Stimulated activated CD4-positive, alpha-beta T cell treated with anti-CD3 and anti-CD28 coated beads, TNF-alpha, amount 100 ng/mL, for 48 hours (primary cell): ENCODE measurements around the gene DHX35.
"Not testable (repeated sequence)": the region's sequence is repeated elsewhere in the genome, so short reads cannot be mapped to it uniquely, and the experiment has no call there.

Experiments
- DNase-seq, 3 donors: peaks; one replicate each; pipeline ENCODE4 v3.0.0-alpha.2; 2020; ENCODE audit warnings: low read depth in 3 of 3

DHX35 gene

DNA sequence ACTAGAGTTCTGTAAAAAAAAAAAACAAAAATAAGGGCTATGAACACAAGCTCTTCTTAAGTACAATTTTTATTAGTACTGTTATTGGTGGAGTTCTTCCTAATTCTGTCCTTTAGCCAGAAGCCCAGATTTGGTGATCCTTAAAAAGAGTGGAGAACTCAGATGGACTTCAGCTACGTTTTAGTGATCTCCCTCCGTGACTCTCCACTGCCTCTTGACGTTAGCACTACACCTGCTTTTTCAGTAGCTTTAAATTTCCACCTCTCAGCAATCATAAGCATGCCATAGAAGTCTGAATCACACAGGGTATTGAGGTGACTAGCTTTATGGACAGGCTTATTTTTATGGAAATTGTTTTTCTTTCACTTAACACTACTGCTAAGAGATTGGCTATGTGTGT is 17.7 kb downstream of the DHX35 start:
- no peak for DNase-seq

DNA sequence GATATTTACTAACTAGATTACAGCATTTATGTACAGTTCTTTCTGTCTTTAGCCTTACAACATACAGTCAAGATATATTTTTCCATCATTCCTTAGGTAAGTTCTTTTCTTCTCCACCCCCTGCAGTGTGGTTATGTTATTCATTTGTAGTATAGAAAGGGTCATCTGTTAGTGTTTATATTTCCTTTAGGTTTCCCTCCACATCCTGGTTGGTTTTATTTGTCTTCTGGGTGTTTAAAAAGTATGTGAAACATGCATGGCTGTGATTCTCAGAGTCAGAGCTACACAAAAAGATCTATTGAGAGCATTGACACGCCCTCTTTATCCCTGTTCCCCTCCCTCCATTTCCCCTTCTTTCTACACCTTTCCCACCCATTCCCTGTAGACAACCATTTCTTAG is 20.1 kb downstream of the DHX35 start:
- no peak for DNase-seq

DNA sequence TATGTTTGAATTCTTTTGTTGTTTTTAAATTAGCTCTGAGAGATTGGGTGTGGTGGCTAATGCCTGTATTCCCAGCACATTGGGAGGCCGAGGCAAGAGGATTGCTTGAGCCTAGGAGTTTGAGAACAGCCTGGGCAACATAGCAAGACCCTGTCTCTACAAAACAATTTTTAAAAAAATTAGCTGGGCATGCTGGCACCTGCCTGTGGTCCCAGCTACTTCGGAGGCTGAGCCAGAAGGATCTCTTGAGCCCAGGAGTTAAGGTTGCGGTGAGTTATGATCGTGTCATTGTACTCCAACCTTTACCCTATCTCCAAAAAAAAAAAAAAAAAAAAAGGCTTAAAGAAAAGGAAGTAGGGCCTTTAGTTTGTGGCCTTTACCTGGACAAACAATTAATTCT is 22.9 kb downstream of the DHX35 start:
- DNase-seq, result no peak

DNA sequence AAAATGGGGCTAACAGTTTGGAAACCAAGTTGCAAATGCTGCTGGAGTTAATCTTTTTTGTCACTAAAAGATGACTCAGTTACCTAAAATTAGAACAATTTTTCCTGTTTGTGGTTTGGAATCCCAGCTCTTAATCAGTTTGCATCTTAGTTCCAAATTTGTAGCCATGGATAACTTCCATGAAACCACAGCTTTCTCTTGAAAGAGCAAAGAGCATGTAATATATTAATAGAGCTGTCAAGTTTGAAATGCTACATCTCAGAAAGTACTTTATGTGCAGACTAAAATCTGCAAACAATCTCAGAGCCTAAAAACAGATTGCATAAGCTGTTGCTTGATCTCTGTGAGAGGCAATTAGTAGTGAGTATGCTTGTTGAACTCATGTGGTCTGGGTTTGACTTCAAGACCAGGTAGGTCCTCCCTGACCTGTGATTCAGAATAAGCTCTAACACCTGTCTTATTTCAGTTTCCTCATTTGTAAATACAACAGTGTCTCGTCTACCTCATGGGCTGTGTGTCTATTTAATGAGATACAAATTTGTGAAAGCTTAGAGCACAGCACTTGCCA is 23.5 kb downstream of the DHX35 start:
- DNase-seq, result no peak

DNA sequence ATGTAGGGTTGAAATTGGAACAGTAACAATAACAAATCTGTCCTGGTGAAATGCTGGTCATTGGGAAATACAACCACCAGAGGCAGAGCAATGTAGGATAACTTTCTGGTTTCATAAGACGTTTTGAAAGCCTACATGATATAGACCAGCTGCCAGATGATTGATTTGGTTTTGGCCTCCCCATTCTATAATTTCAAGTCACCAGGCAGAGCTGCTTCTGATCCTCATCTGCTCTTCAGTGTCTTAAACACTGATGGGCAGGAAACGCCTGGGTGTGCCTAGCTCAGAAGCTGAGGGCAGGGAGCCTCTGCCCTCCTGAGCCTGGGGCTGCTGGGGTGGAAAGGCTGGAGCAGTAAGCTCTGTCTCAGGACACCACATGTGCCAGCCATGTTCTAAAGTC is 24.5 kb downstream of the DHX35 start:
- no peak for DNase-seq

DNA sequence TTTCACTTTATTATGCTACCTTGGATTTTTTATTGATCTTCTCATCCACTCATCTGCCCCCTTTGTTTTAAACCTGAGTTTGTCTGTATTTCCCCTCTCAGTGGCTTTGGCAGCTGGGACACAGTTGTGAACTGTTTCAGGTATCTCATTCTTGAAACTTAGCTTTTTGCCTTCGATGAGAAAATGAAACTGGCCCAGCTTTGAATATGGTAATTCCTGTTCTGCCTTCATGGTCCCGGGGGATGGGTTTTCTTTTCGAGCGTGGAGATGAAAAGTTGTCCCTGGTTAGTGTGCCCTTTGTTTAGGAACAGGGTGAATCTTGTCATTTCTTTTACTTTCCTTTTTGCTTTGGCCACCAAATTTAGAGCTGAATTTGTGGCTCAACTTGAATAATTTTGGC is 25.6 kb downstream of the DHX35 start:
- no peak for DNase-seq

DNA sequence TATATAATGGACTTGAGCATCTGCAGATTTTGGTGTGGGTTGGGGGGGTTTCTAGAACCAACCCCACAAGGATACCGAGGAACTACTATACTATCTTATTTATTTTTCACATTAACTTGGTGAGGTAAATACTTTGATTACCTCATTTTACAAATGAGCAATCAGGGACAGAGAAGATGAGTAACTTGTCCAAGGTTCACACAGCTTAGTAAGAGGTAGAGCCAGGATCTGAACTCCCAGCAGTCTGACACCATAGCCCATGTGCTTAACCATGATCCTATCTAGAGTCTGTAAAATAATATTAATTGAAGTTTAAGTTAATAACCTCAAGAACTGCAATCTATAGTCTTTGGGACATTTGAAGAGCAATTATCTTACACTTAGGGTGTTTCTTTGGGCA is 28.6 kb downstream of the DHX35 start:
- no peak for DNase-seq

DNA sequence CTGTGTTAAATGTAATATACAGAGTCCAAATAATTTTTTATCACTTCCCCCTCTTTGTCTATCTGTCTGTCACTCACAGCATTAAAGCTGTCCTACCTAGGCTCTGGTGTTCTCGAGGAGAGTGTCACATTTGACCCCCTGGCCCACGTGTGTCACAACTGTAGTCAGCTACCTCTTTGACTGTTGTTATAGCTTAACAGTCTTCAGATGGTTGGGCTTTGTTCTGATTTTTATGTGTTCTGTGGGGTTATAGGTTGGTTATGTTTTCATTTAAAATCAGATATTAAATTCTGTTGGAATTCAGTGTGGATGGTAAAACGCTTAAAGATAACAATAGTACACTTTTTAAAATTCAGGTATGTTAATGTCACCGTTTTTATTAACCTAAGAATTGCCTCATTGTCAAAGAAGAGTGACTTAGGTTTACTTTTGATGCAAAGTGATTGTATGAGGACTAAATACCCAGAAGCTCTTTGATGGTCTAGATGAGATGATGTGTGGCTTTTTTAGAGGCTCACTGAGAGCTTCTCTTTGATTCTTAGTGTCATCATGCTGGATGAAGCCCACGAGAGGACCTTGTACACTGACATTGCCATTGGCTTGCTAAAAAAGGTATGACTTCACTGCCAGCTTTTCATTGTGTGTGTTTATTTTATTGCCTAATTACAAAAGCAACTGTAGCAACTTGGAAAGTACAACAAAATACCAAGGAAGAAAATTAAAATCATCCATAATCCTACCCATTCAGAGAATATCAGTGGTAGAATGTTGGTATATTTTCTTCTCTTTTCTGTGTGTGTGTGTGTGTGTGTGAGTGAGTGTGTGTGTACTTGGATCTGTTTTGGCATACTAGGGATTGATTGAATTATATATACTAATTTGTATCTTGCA is 29.9 kb downstream of the DHX35 start:
- no peak for DNase-seq

DNA sequence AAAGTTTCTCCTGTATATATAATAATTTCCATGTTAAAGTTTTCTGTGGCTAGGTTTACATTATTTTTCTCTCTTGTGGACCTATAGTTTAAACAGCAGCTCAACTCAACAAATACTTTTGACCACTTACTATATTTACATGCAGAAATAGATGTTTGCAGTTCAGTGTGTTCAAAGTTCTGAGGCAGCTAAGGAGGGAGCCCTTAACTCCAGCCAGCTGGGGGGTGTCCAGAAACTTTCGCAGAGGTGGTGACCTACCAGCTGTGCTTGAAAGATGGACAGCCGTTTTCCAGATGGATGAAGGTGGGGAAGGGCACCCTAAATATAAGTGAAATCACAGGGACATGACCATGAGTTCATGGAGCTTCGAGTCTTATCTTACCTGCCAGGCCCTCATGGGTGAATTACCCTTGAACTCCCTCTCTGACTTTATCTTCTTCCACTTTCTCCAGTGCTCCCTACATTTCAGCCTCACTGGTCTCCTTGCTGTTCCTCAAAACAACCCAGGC is 33.4 kb downstream of the DHX35 start:
- DNase-seq, result no peak

DNA sequence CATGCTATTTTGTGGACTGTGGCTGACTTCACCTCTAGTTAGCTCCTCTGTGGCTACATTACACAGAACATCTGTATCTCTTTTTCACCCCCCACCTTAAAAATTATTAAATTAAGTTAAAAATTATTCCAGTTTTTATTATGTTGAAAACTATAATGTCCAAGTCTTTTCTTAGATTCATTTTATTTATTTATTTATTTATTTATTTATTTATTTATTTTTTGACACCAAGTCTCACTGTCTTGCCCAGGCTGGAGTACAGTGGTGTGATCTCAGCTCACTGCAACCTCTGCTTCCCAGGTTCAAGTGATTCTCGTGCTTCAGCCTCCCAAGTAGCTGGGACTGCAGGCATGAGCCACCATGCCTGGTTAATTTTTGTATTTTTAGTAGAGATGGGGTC is 34.7 kb downstream of the DHX35 start:
- not testable (repeated sequence) for DNase-seq

DNA sequence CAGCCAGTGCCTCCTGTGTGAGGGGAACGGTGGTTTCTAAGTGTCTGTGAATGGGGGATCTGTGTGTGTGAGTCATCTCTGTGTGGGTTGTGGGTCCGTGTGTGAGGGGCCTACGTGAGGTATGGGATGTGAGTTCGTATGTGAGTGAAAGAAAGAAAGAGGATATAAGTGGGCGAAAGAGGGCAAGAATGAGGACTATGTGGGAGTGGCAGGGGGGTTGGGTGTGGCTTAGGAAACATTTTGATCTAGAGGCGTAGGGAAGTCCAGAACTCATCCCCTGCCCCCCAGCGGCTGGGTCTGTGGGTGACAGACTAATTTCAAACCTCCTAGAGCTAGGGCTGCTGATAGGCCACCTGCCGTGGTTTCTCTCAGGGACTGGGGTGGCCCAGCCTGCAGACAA is 35.5 kb downstream of the DHX35 start:
- peak; percentile 41 to 54 (median 42) for DNase-seq

DNA sequence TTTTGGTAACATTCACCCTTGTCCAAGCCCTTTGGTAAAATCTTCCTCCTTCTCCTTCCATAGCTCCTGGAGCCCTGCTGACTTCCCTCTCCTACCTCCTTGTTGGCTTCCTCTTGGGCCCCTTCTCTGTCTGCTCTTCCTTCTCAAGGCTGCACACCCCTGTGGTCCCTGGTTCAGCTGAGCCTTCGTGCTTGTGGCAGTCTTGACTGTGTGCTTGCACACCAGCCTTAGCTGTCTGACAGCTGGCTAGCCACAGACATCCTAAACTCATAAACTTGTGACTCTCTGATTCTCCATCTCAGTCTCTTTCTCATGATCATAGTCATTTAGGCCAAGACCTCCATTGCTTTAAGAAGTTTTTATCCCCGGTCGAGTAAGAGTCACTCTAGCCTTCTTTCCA is 37.1 kb downstream of the DHX35 start:
- DNase-seq, result no peak

DNA sequence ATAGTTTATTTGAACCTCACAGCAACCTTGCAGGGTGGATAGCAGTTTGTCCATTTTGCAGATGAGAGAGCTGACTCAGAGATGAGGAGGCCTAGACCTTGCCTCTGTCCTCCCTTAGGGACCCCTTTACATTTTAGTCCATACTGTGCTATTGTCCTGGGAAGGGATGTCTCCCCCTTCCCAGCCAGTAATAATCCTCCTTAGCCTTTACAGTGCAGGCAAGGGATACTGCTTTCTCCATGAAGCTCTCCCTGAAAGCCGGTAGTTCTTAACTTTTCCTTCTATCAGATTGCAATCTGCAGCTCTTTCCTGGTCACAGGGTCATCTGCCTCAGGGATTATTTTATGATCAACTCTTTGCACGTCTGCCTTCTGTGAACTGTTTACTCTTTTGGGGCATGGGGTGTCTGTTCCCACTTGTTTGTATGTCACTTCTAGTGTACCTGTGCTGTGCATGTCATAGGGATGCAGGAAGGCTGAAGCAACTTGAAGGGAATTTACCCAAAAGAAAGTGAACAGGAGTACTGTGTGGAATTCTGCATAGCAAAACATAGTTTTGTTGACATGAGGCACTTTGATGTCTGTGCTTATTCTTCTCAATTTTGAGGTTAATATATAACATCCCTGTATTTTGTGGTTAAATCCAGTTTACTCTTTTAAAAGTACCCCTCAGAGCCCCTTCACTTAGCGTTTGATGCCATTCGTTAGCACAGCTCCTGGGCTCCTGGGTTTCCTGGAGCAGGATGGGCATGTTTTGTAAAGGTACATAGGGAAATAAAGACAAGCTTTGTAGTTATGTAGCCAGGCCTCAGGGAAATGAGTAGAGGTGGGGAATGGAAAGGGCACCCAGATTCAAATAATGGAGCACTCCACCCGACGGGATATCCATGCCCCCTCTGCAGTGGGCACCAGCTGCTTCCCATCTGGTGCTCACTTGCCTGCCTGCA is 38.1 kb downstream of the DHX35 start:
- no peak for DNase-seq

DNA sequence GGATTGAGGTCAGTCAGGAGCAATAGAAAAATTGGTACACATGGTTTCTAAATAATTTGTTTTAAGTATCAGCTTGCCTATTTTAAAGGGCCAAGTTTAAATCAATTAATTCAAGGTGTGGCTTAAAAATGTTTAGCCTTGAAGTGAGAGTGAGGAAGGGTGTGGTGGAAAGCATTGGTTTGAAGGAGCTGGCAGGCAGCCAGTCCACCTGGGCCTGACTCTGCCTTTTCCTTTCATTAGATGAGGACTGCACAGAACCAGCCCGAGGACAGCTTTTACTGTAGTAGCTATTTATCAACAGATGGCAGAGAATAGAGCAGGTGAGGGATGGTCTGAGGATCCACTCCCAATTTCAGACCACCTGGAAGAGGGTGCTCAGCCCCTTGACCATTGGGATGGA is 42.4 kb downstream of the DHX35 start:
- no peak for DNase-seq

DNA sequence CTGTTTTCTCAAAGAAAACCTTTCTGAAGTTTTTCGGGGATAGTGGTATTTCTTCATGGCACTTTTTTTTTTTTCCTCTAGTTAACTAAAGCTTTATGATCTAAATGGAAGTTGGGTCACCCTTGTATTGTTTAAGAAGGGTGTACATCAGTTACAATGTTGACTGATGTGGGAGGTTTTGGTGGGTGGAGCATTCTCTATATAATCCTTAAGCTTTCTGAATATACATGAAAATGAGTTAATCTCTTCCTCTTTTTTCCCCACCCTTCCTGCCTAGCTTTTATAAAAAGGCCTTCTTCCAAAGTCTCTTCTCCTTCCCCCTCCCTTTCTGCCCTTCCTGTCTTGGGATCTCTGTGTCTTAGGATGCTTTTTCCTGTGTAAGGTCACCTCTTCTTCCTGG is 47.2 kb downstream of the DHX35 start:
- DNase-seq, result no peak

DNA sequence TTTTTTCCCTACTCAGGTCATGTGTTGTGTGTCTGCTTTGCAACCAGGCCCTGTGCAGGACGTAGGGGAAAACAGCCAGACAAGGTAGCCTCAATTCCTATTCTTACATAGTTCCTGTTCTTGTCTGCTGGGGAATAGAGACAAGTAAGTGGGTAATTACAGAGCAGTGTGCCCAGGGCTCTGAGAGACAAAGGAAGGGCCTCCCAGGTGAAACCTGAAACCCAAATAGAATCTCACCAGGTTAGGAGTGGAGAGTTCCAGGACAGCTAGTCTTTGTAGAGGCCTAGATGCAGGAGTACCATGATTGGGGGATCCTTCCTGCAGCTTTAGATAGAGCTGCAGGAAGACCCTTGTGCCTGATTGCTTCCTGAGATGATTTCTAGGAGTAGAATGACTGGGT is 48.4 kb downstream of the DHX35 start:
- no peak for DNase-seq

DNA sequence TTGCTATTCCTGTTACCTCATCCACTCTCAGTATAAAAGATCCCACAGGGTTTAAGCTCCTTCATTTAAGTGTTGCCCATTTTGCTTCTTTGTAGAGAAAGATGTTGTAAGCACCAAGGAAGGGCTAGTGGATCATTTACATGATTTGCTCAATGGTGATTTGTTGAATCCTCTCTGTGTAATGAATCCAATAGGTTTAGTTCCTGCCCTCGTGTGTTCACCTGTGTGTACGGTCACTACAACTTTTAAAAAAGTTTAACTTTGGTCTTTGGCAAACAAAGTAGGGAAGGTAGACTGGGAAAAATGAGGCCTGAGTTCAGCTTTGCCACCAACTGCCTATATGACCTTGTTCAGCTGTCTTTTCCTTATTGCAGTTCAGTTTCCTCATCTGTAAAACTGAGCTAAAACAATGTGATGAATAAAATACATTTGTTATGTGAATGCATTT is 51.5 kb downstream of the DHX35 start:
- no peak for DNase-seq

DNA sequence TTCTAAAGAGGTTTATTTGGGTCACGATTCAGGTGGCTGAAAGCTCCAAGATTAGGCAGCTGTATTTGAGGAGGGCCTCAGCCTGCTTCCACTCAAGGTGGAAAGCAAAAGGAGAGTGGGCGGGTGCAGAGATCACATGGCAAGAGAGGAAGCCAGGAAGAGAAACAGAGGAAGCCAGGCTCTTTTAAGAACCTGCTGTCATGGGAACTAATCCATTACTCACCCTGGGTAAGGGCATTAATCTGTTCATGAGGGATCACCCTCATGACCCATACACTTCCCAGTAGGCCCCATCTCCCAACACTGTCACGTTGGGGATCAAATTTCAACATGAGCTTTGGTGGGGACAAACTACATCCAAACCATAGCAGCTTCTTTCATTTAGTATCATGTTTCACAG is 53.9 kb downstream of the DHX35 start:
- DNase-seq, result no peak

DNA sequence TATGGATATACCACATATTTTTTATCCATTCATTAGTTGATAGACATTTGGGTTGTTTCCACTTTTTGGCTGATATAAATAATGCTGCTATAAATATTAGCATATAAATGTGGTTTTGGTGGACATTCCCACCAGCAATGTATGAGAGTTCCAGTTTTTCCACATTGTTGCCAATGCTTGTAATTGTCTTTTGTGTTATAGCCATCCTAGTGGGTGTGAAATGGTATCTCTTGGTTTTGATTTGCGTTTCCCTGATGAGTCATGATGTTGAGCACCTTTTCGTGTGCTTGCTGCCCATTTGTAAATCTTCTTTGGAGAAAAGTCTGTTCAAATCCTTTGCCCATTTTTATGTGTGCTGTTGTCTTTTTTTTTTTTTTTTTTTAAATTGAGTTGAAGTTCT is 54.4 kb downstream of the DHX35 start:
- DNase-seq, result no peak

DNA sequence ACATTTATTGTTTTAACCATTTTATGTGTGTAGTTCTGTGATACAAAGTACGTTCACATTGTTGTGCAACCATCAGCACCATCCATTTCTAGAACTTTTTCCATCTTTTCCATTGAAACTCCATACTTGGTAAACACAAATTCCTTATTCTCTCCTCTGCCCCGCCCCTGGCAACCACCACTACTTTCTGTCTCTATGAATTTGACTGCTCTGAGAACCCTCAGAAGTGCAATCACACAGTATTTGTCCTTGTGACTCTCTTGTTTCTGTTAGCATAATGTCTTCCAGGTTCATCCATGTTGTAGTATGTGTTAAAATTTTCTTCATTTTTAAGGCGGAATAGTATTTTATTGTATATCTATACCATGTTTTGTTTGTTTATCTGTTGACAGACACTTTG is 56.9 kb downstream of the DHX35 start:
- no peak for DNase-seq

DNA sequence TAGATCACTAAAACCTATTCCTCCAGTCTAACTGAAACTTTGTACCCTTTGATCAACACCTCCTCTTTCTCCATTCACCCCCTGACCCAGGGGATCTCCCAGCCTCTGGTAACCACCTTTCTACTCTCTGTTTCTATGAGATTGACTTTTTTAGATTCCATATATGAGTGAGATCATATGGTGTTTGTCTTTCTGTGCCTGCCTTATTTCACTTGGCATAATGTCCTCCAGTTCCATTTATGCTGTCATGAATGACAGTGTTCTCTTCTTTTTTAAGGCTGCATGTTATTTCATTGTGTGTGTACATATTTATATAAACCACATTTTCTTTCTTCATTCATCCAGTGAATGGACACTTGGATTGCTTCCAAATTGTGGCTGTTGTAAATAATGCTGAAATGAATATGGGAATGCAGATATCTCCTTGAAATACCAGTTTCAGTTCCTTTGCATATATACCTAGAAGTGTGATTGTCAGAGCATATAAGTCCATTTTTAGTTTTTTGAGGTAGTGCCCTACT is 57.7 kb downstream of the DHX35 start:
- DNase-seq, result peak; percentile 14 to 39 (median 27)

DNA sequence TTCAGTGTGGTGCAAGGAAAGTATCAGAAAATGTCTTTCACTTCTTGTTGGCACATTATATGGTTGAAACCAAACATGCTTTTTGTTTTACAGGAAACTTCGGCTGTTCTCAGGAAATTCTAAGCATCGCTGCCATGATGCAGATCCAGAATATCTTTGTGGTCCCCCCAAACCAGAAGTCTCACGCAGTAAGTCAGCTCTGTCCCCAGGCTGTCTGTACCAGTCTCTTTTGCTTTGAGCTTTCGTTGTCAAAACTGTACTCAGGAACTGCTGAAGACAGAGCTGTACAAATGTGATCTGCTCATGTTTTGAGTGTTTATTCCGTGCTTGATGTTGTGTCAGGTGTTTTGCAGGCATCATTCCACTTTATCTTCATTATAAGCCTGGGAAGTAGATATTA is 59.6 kb downstream of the DHX35 start:
- no peak for DNase-seq
